ENCODE results near the gene CACHD1. TPM values are rescaled to one million over a fixed set of nuclear protein-coding genes. Genes with fewer than 3 reads are reported as not detected.

Gene CACHD1
- 4.6 and 5.4 TPM in 2 replicates for total RNA-seq
- 2.9 TPM in 2 replicates for polyA plus RNA-seq
- polyA plus RNA-seq (2012), result 3.1 and 4.0 TPM in 2 replicates
- polyA minus RNA-seq (ENCODE audit: low replicate concordance), result 4.6 and 6.6 TPM in 2 replicates

DNA sequence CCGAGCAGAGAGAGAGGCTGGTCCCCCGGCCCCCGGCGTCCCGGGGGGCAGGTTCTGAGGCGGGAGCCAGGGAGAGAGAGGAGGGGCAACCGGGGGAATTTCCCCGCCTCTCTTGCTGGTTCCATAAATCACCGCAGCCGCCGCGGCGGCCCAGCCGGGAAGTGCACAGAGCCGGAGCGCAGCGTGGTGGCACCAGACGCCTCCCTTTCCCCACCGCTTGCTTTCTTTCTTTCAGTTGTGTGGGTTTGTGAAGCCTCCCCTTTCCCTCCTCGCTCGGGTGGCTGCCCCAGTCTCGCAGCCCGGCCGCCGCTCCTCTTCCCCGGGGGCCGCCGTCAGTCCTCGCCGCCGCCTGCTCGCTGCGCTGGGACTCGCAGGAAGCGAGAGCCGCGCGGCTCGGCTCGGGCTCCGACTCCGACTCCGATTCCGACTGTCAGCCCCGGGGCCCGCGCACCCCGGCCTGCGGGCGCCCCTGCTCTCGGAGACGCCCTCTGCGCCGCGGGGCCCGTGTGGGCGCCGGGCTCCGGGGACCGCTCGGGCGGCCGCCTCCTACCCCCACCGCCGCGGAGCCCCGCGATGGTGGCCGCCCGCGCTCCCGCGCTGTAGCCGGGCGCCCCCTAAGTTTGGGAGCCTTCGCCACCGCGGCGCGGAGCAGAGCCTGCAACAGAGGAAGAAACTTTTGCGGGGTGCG lies at the start of gene CACHD1:
Gene CACHD1, plus strand, starts transcription at position 153 of the 688 bp plus-strand sequence. CDS start 616 bp downstream, outside the sequence.
- H4K20me1 ChIP-seq (ENCODE audit: control insufficient read depth, extremely low read depth, insufficient read depth, low read length), result no peaks in the 10 kb centered on the region
- H3K9me3 ChIP-seq (ENCODE audit: control insufficient read depth, insufficient read depth, low read depth, low read length), result no peaks in the 10 kb centered on the region
- H3K4me3 ChIP-seq (replicated peaks in 1 of 4; ENCODE audit: control extremely low read depth in 1 of 4, insufficient read depth in 1 of 4, low read depth in 3 of 4, low read length in 4 of 4), result peak within 1 kb of the TSS; percentile 70 to 80 (median 75)
- H3K4me2 ChIP-seq (ENCODE audit: extremely low read depth, insufficient read depth, low read length), result peak within 1 kb of the TSS; percentile 88
- H3K27me3 ChIP-seq (ENCODE audit: control insufficient read depth, insufficient read depth, low read length), result peaks cover 5% of the 10 kb centered on the region
- TF ChIP-seq CTCF (conservative IDR thresholded peaks at IDR 0.05 in 1 of 2, IDR thresholded peaks at IDR 0.05 in 1 of 2; ENCODE audit: low read depth in 1 of 2, low read length in 2 of 2) (peak; percentile 37 to 46), EZH2 (IDR thresholded peaks at IDR 0.05; ENCODE audit: low read length, missing control alignments) (no peak)
- H3K27ac ChIP-seq (ENCODE audit: insufficient read depth, low read length), result no peak within 1 kb of the TSS
- H3K36me3 ChIP-seq (ENCODE audit: control insufficient read depth, insufficient read depth, low read length), result no peaks in the 10 kb centered on the region
- peak within 1 kb of the TSS; percentile 40 for H3K9ac ChIP-seq (ENCODE audit: insufficient read depth, low read length)
- peaks cover 2% of the 10 kb centered on the region for H3K4me1 ChIP-seq (ENCODE audit: control insufficient read depth, extremely low read depth, insufficient read depth, low read length)
- H3K79me2 ChIP-seq (ENCODE audit: control insufficient read depth, insufficient read depth, low read length), result no peaks in the 10 kb centered on the region
- peak within 1 kb of the TSS; percentile 81 for H2AFZ ChIP-seq (ENCODE audit: low read length)
- peak; percentile 79 to 82 for DNase-seq (ENCODE audit: low read depth in 2 of 2)

- DNase-seq (ENCODE audit: low read depth in 2 of 2), result peak in 1 of 2 donors; percentile 23
- H3K4me2 ChIP-seq (ENCODE audit: extremely low read depth, insufficient read depth, low read length), result no peak overlapping the region
- H3K4me3 ChIP-seq (replicated peaks in 1 of 4; ENCODE audit: control extremely low read depth in 1 of 4, insufficient read depth in 1 of 4, low read depth in 3 of 4, low read length in 4 of 4), result no peak overlapping the region
- H2AFZ ChIP-seq (ENCODE audit: low read length), result no peak overlapping the region
- no peaks in the 10 kb centered on the region for H3K79me2 ChIP-seq (ENCODE audit: control insufficient read depth, insufficient read depth, low read length)
- H3K4me1 ChIP-seq (ENCODE audit: control insufficient read depth, extremely low read depth, insufficient read depth, low read length), result no peaks in the 10 kb centered on the region
- H3K27me3 ChIP-seq (ENCODE audit: control insufficient read depth, insufficient read depth, low read length), result no peaks in the 10 kb centered on the region
- H3K27ac ChIP-seq (ENCODE audit: insufficient read depth, low read length), result no peak overlapping the region
- no peak overlapping the region for H3K9ac ChIP-seq (ENCODE audit: insufficient read depth, low read length)
- no peaks in the 10 kb centered on the region for H3K9me3 ChIP-seq (ENCODE audit: control insufficient read depth, insufficient read depth, low read depth, low read length)
- no peak for TF ChIP-seq EZH2 (IDR thresholded peaks at IDR 0.05; ENCODE audit: low read length, missing control alignments)
- TF ChIP-seq CTCF (conservative IDR thresholded peaks at IDR 0.05 in 1 of 2, IDR thresholded peaks at IDR 0.05 in 1 of 2; ENCODE audit: low read depth in 1 of 2, low read length in 2 of 2), result no peak
- no peaks in the 10 kb centered on the region for H3K36me3 ChIP-seq (ENCODE audit: control insufficient read depth, insufficient read depth, low read length)
- no peaks in the 10 kb centered on the region for H4K20me1 ChIP-seq (ENCODE audit: control insufficient read depth, extremely low read depth, insufficient read depth, low read length)
These were observed 48.6 kb upstream of the CACHD1 start for GRCh38 chr1:64421377-64421776.

- no peaks in the 10 kb centered on the region for H3K4me1 ChIP-seq (ENCODE audit: control insufficient read depth, extremely low read depth, insufficient read depth, low read length)
- no peak overlapping the region for H3K4me2 ChIP-seq (ENCODE audit: extremely low read depth, insufficient read depth, low read length)
- H3K27me3 ChIP-seq (ENCODE audit: control insufficient read depth, insufficient read depth, low read length), result no peaks in the 10 kb centered on the region
- no peak overlapping the region for H3K27ac ChIP-seq (ENCODE audit: insufficient read depth, low read length)
- H2AFZ ChIP-seq (ENCODE audit: low read length), result no peak overlapping the region
- no peaks in the 10 kb centered on the region for H3K79me2 ChIP-seq (ENCODE audit: control insufficient read depth, insufficient read depth, low read length)
- TF ChIP-seq EZH2 (IDR thresholded peaks at IDR 0.05; ENCODE audit: low read length, missing control alignments) (no peak), CTCF (conservative IDR thresholded peaks at IDR 0.05 in 1 of 2, IDR thresholded peaks at IDR 0.05 in 1 of 2; ENCODE audit: low read depth in 1 of 2, low read length in 2 of 2) (no peak)
- H3K9me3 ChIP-seq (ENCODE audit: control insufficient read depth, insufficient read depth, low read depth, low read length), result no peaks in the 10 kb centered on the region
- no peaks in the 10 kb centered on the region for H3K36me3 ChIP-seq (ENCODE audit: control insufficient read depth, insufficient read depth, low read length)
- DNase-seq (ENCODE audit: low read depth in 2 of 2), result no peak
- H3K4me3 ChIP-seq (replicated peaks in 1 of 4; ENCODE audit: control extremely low read depth in 1 of 4, insufficient read depth in 1 of 4, low read depth in 3 of 4, low read length in 4 of 4), result no peak overlapping the region
- no peak overlapping the region for H3K9ac ChIP-seq (ENCODE audit: insufficient read depth, low read length)
- no peaks in the 10 kb centered on the region for H4K20me1 ChIP-seq (ENCODE audit: control insufficient read depth, extremely low read depth, insufficient read depth, low read length)
These were observed 46.4 kb upstream of the CACHD1 start for GRCh38 chr1:64423526-64423925.
